ENCODE results near the gene SAMD3.
"Not testable (repeated sequence)": the region's sequence is repeated elsewhere in the genome, so short reads cannot be mapped to it uniquely, and the experiment has no call there.

SAMD3 gene

GRCh38 chr6:130128326-130128725 lies 94.4 kb downstream of the SAMD3 start:
- DNase-seq (ENCODE audit: low read depth): peak; percentile 16
- no peak overlapping the region for H3K4me3 ChIP-seq (ENCODE audit: low read depth, low read length)
- TF ChIP-seq, protein P1, sequence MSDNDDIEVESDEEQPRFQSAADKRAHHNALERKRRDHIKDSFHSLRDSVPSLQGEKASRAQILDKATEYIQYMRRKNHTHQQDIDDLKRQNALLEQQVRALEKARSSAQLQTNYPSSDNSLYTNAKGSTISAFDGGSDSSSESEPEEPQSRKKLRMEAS (IDR thresholded peaks at IDR 0.05; ENCODE audit: low read depth, low read length): no peak
- no peak for TF ChIP-seq POLR2A (IDR thresholded peaks at IDR 0.05; ENCODE audit: extremely low read depth, insufficient read length)
- no peak for TF ChIP-seq MYC (IDR thresholded peaks at IDR 0.05; ENCODE audit: low read depth, low read length)
- no peak for TF ChIP-seq CTCF (IDR thresholded peaks at IDR 0.05; ENCODE audit: low read depth, low read length)

DNA sequence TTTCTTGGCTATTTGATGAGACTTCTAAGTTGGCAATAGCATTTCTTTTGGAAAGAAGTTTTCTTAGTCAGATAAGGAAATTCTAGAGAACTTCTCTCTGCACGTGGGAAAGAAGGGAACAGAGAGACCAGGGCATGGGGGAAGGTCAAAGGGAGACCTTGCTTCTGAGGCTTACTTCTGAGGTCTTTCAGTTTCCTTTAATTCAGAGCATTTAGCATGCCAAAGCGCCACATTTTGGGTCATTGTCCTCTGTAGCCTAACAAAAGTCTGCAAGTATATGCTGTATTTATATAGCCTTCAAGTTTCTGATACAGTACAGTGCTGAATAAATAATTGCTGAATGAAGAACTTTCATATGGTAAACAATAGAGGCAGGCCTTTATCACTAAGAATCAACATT lies 95.6 kb downstream of the SAMD3 start:
- H3K4me3 ChIP-seq (ENCODE audit: low read depth, low read length): no peak overlapping the region
- TF ChIP-seq POLR2A (IDR thresholded peaks at IDR 0.05; ENCODE audit: extremely low read depth, insufficient read length) (no peak), CTCF (IDR thresholded peaks at IDR 0.05; ENCODE audit: low read depth, low read length) (no peak), MYC (IDR thresholded peaks at IDR 0.05; ENCODE audit: low read depth, low read length) (no peak)
- TF ChIP-seq, protein P1 (IDR thresholded peaks at IDR 0.05; ENCODE audit: low read depth, low read length): no peak
- DNase-seq (ENCODE audit: low read depth): no peak

GRCh38 chr6:130122243-130122642 lies 100.5 kb downstream of the SAMD3 start:
- TF ChIP-seq, protein P1 (IDR thresholded peaks at IDR 0.05; ENCODE audit: low read depth, low read length): no peak
- TF ChIP-seq CTCF (IDR thresholded peaks at IDR 0.05; ENCODE audit: low read depth, low read length) (no peak), MYC (IDR thresholded peaks at IDR 0.05; ENCODE audit: low read depth, low read length) (no peak)
- no peak for DNase-seq (ENCODE audit: low read depth)
- no peak overlapping the region for H3K4me3 ChIP-seq (ENCODE audit: low read depth, low read length)

- TF ChIP-seq CTCF (IDR thresholded peaks at IDR 0.05; ENCODE audit: low read depth, low read length) (no peak), POLR2A (IDR thresholded peaks at IDR 0.05; ENCODE audit: extremely low read depth, insufficient read length) (no peak), MYC (IDR thresholded peaks at IDR 0.05; ENCODE audit: low read depth, low read length) (no peak)
- TF ChIP-seq, protein P1 (IDR thresholded peaks at IDR 0.05; ENCODE audit: low read depth, low read length): no peak
- no peak overlapping the region for H3K4me3 ChIP-seq (ENCODE audit: low read depth, low read length)
- DNase-seq (ENCODE audit: low read depth): no peak
Observed at GRCh38 chr6:130120731-130121130, 102.0 kb downstream of the SAMD3 start.

DNA sequence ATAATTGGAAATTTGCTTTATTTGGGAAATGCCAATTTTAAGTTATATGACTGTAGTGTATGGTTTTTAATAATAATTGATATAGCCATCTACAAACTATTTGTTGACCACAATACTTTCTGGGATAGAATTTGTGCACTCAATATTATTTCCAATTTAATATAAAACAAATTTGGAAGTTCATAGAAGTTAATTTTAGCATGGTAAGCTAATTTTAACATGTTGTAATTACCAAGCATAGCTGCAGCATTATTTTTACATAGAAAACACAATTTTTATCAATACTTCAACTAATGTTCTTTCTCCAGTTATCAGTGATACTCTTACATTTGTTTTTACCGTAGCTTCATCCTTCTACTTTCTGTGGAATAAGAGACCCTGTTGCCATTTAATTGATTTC lies 103.5 kb downstream of the SAMD3 start:
- TF ChIP-seq CTCF (IDR thresholded peaks at IDR 0.05; ENCODE audit: low read depth, low read length) (no peak), MYC (IDR thresholded peaks at IDR 0.05; ENCODE audit: low read depth, low read length) (no peak), POLR2A (IDR thresholded peaks at IDR 0.05; ENCODE audit: extremely low read depth, insufficient read length) (no peak)
- TF ChIP-seq, protein P1 (IDR thresholded peaks at IDR 0.05; ENCODE audit: low read depth, low read length): no peak
- H3K4me3 ChIP-seq (ENCODE audit: low read depth, low read length): no peak overlapping the region
- no peak for DNase-seq (ENCODE audit: low read depth)

DNA sequence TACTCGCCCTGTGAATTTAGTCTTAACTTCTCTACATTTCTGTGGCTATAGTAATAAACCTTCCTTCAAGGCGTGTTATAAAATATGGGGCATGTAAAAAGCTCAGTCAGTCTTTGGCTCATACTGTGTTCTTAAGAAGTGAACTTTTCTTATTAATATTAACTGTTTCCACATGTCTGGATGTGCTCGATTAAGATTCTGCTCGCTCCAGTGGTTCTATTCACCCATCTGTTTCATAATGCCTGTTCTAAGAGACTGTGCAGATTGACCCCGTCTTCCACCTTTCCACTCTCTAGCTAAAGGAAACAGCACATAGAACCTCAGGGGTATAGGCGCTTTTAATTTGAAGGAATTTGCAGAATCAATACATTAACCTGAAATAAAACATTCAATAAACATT lies 104.5 kb downstream of the SAMD3 start:
- DNase-seq (ENCODE audit: low read depth): no peak
- TF ChIP-seq, protein P1 (IDR thresholded peaks at IDR 0.05; ENCODE audit: low read depth, low read length): no peak
- TF ChIP-seq POLR2A (IDR thresholded peaks at IDR 0.05; ENCODE audit: extremely low read depth, insufficient read length) (no peak), MYC (IDR thresholded peaks at IDR 0.05; ENCODE audit: low read depth, low read length) (no peak), CTCF (IDR thresholded peaks at IDR 0.05; ENCODE audit: low read depth, low read length) (no peak)
- no peak overlapping the region for H3K4me3 ChIP-seq (ENCODE audit: low read depth, low read length)

- DNase-seq (ENCODE audit: low read depth); H3K4me3 ChIP-seq (ENCODE audit: low read depth, low read length): not testable (repeated sequence)
Observed at GRCh38 chr6:130117187-130117701, 105.5 kb downstream of the SAMD3 start.

Measured in NB4 (cell line).